ENCODE measurements around the gene OGDH.
"Not testable (repeated sequence)": the region's sequence is repeated elsewhere in the genome, so short reads cannot be mapped to it uniquely, and the experiment has no call there.

OGDH gene

DNA sequence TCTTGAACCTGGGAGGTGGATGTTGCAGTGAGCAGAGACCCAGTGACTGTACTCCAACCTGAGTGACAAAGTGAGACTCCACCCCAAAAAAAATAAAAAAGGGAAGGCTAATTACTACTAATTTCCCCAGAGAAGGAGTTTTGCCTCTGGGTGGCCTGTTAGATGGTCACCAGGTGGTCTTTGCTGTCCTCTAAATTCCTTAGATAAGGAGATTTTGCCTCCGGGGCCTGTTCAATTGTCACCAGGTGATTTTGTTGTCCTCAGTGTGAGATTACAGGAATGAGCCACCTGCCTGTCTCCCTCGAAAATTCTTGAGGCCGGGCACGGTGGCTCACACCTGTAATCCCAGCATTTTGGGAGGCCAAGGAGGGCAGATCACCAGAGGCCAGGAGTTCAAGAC lies 117.8 kb downstream of the OGDH start:
- ATAC-seq, result no peak
- TF ChIP-seq ZNF565 (CRISPR knock-in tag; conservative IDR thresholded peaks at IDR 0.05; ENCODE audit: low read depth) (no peak), ZNF70 (CRISPR knock-in tag; IDR thresholded peaks at IDR 0.05) (no peak), ZFP30 (CRISPR knock-in tag; IDR thresholded peaks at IDR 0.05) (no peak), SNAI2 (CRISPR knock-in tag; IDR thresholded peaks at IDR 0.05) (no peak)

DNA sequence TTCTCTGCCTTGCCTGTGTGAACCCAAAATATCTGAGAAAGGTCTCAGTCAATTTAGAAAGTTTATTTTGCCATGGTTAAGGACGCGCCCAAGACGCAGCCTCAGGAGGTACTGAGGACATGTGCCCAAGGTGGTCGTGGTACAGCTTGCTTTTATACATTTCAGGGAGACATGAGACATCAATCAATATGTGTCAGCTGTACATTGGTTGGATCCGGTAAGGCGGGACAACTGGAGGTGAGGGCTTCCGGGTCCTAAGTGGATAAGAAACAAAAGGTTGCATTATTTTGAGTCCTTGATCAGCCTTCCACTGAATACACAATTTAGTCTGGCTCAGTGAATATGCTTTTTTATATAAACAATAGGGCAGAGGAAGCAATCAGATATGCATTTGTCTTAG lies 119.8 kb downstream of the OGDH start:
- ATAC-seq, result not testable (repeated sequence)

DNA sequence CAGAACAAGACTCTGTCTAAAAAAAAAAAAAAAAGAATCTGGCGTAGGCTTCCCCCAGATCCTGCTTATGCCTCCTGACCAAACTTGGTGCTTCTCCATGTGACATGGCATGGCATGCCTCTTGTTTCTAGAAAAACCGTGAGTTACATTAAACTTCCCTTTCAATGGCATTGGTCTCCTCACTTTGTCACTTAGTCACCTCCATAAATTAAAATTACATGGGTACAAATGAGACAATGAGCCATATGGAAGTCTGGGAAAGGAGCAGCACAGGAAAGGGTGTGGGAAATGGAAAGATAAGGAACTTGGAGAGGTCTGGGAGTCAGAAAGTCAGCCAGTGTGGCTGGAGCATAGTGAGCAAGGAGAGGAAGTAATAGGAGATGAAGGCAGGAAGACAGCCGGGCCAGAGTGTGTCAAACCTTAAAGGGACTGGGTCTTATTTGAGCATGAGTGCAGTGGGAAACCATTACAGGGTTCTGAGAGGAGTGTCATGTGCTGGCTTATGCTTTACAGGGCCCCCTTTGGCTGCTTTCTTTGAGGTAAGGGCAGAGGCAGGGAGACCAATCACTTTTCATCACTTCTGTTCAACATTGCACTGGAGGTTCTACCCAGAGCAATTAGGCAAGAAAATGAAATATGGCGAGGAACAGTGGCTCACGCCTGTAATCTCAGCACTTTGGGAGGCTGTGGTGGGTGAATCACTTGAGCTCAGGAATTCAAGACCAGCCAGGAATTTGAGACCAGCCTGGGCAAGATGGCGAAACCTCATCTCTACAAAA lies 120.9 kb downstream of the OGDH start:
- ATAC-seq, result peak; percentile 71
- TF ChIP-seq OSR1 (CRISPR knock-in tag; IDR thresholded peaks at IDR 0.05) (no peak), GLIS3 (CRISPR knock-in tag; IDR thresholded peaks at IDR 0.05) (no peak), RARB (CRISPR knock-in tag; IDR thresholded peaks at IDR 0.05) (no peak), ZNF8 (CRISPR knock-in tag; IDR thresholded peaks at IDR 0.05) (no peak), ISL1 (CRISPR knock-in tag; IDR thresholded peaks at IDR 0.05) (no peak)

DNA sequence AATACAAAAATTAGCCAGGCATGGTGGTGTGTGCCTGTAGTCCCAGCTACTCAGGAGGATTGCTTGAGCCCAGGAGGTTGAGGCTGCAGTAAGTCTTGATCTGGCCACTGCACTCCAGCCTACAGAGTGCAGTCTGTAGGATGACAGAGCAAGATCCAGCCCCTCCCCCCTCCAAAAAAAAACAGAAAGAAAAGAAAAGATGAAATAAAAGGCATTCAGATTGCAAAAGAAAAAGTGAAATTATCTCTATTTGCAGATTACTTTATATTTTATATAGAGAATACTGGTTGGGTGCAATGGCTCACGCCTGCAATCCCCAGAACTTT lies 121.5 kb downstream of the OGDH start:
- TF ChIP-seq, protein P1, sequence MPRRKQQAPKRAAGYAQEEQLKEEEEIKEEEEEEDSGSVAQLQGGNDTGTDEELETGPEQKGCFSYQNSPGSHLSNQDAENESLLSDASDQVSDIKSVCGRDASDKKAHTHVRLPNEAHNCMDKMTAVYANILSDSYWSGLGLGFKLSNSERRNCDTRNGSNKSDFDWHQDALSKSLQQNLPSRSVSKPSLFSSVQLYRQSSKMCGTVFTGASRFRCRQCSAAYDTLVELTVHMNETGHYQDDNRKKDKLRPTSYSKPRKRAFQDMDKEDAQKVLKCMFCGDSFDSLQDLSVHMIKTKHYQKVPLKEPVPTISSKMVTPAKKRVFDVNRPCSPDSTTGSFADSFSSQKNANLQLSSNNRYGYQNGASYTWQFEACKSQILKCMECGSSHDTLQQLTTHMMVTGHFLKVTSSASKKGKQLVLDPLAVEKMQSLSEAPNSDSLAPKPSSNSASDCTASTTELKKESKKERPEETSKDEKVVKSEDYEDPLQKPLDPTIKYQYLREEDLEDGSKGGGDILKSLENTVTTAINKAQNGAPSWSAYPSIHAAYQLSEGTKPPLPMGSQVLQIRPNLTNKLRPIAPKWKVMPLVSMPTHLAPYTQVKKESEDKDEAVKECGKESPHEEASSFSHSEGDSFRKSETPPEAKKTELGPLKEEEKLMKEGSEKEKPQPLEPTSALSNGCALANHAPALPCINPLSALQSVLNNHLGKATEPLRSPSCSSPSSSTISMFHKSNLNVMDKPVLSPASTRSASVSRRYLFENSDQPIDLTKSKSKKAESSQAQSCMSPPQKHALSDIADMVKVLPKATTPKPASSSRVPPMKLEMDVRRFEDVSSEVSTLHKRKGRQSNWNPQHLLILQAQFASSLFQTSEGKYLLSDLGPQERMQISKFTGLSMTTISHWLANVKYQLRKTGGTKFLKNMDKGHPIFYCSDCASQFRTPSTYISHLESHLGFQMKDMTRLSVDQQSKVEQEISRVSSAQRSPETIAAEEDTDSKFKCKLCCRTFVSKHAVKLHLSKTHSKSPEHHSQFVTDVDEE (CRISPR knock-in tag; IDR thresholded peaks at IDR 0.05), result no peak
- TF ChIP-seq TCF4 (CRISPR knock-in tag; IDR thresholded peaks at IDR 0.05; ENCODE audit: borderline replicate concordance) (no peak), ESRRG (CRISPR knock-in tag; IDR thresholded peaks at IDR 0.05) (no peak), ZNF565 (CRISPR knock-in tag; conservative IDR thresholded peaks at IDR 0.05; ENCODE audit: low read depth) (no peak), BACH2 (CRISPR knock-in tag; IDR thresholded peaks at IDR 0.05; ENCODE audit: borderline replicate concordance) (no peak), SNAI2 (CRISPR knock-in tag; IDR thresholded peaks at IDR 0.05) (no peak), ZNF8 (CRISPR knock-in tag; IDR thresholded peaks at IDR 0.05) (no peak), OSR1 (CRISPR knock-in tag; IDR thresholded peaks at IDR 0.05) (no peak), ZC3H10 (CRISPR knock-in tag; IDR thresholded peaks at IDR 0.05) (no peak), ISL1 (CRISPR knock-in tag; IDR thresholded peaks at IDR 0.05) (no peak)
- TF ChIP-seq, protein P2, sequence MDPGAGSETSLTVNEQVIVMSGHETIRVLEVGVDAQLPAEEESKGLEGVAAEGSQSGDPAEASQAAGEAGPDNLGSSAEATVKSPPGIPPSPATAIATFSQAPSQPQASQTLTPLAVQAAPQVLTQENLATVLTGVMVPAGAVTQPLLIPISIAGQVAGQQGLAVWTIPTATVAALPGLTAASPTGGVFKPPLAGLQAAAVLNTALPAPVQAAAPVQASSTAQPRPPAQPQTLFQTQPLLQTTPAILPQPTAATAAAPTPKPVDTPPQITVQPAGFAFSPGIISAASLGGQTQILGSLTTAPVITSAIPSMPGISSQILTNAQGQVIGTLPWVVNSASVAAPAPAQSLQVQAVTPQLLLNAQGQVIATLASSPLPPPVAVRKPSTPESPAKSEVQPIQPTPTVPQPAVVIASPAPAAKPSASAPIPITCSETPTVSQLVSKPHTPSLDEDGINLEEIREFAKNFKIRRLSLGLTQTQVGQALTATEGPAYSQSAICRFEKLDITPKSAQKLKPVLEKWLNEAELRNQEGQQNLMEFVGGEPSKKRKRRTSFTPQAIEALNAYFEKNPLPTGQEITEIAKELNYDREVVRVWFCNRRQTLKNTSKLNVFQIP (CRISPR knock-in tag; IDR thresholded peaks at IDR 0.05; ENCODE audit: borderline replicate concordance, low read depth), result no peak
- TF ChIP-seq, protein P3, sequence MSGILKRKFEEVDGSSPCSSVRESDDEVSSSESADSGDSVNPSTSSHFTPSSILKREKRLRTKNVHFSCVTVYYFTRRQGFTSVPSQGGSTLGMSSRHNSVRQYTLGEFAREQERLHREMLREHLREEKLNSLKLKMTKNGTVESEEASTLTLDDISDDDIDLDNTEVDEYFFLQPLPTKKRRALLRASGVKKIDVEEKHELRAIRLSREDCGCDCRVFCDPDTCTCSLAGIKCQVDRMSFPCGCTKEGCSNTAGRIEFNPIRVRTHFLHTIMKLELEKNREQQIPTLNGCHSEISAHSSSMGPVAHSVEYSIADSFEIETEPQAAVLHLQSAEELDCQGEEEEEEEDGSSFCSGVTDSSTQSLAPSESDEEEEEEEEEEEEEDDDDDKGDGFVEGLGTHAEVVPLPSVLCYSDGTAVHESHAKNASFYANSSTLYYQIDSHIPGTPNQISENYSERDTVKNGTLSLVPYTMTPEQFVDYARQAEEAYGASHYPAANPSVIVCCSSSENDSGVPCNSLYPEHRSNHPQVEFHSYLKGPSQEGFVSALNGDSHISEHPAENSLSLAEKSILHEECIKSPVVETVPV (CRISPR knock-in tag; IDR thresholded peaks at IDR 0.05), result no peak
- TF ChIP-seq, protein P4, sequence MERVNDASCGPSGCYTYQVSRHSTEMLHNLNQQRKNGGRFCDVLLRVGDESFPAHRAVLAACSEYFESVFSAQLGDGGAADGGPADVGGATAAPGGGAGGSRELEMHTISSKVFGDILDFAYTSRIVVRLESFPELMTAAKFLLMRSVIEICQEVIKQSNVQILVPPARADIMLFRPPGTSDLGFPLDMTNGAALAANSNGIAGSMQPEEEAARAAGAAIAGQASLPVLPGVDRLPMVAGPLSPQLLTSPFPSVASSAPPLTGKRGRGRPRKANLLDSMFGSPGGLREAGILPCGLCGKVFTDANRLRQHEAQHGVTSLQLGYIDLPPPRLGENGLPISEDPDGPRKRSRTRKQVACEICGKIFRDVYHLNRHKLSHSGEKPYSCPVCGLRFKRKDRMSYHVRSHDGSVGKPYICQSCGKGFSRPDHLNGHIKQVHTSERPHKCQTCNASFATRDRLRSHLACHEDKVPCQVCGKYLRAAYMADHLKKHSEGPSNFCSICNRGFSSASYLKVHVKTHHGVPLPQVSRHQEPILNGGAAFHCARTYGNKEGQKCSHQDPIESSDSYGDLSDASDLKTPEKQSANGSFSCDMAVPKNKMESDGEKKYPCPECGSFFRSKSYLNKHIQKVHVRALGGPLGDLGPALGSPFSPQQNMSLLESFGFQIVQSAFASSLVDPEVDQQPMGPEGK (CRISPR knock-in tag; IDR thresholded peaks at IDR 0.05; ENCODE audit: borderline replicate concordance), result no peak
- ATAC-seq, result no peak

DNA sequence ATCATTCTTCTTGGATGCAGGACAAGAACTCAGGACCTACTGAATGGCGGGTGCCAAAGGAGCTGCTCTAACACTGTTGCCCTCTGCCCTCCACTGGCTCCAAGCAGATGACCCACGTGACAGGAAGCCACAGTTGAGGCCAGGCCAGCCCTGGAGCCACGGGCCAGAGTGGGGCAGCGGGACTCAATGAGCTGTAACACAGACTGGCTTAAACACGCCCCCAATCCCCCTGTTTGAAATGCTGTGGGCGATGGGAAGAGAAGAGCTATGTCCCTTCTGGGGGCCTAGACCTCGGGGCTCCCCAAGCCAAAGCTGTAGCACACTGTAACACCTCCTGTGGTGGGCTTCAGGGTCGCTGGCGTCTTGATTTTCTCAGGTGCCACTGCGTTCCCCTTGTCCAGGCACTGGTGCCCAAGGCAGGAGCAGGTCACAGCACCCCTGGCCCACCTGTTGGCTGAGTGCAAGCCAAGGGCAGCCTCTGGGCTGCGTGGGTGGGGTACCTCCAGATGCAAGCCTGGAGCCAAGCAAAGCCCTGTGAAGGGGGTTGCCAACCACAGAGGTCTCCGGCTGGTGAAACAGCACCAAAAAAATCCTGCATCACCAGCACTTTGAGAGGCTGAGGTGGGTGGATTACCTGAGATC lies 123.6 kb downstream of the OGDH start:
- TF ChIP-seq GLIS3 (CRISPR knock-in tag; IDR thresholded peaks at IDR 0.05) (no peak), ZNF70 (CRISPR knock-in tag; IDR thresholded peaks at IDR 0.05) (no peak), SNAI2 (CRISPR knock-in tag; IDR thresholded peaks at IDR 0.05) (no peak), ESRRG (CRISPR knock-in tag; IDR thresholded peaks at IDR 0.05) (no peak)
- TF ChIP-seq, protein P1 (CRISPR knock-in tag; IDR thresholded peaks at IDR 0.05), result no peak
- TF ChIP-seq, protein P3 (CRISPR knock-in tag; IDR thresholded peaks at IDR 0.05), result no peak
- no peak for ATAC-seq

DNA sequence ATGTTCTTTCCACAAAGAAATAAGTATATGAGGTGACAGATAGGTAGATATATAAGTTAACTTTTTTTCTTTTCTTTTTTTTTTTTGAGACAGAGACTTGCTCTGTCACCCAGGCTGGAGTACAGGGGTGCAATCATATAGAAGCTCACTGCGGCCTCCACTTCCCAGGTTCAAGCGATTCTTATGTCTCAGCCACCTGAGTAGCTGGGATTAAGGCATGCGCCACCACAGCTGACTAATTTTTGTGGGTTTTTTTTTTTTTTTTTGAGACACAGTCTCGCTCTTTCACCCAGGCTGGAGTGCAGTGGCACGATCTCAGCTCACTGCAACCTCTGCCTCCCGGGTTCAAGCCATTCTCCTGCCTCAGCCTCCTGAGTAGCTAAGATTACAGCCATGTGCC lies 126.5 kb downstream of the OGDH start:
- ATAC-seq, result not testable (repeated sequence)
